HG02884 (cell line): ENCODE data around the gene DSTYK.
"Not testable (repeated sequence)": the region's sequence is repeated elsewhere in the genome, so short reads cannot be mapped to it uniquely, and the experiment has no call there.

Experiments used
- ATAC-seq: cut with Tn5 transposase; IDR thresholded peaks from one replicate; pipeline ENCODE4 v1.9.1; 2021; ENCODE audit warnings: mild to moderate bottlenecking, moderate library complexity; ENCODE audit not compliant: unreplicated experiment

Gene DSTYK

GRCh38 chr1:205179842-205180241 lies 31.7 kb downstream of the DSTYK start:
- ATAC-seq, result no peak

- no peak for ATAC-seq
These were observed 38.7 kb downstream of the DSTYK start for GRCh38 chr1:205172729-205173366.

- no peak for ATAC-seq
These were observed 40.1 kb downstream of the DSTYK start for GRCh38 chr1:205171369-205171768.

DNA sequence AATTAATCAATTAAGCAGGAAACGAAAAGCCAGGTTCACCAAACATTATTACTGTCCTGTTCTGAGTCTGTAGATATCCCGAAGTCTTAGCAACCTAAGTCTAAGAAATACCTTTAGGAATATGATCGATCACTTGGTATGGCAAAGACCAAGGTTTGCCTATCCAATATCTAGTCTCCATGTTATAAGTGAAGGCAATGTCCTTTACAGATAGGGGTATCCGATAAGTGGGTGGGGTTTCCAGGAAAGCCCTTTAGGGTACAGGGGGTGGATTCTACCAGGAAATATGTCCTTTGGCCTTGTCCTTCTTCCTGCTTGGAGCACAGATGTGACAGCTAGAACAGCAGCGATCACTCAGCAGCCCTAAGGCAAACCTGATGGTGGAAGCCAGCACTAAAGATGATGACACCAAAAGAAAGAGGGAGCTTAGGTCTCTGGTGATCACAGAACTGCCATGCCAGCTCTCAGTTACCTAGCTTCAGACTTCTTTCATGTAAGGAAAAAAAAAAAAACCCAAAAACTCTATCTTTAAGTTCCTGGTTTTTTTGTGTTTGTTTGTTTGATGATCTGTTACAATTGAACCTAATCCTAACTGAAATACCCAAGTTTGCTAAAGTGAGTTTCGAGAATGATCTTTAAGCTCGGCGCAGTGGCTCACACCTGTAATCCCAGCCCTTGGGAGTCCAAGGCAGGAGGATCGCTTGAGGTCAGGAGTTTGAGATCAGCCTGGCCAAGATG lies 40.8 kb downstream of the DSTYK start:
- no peak for ATAC-seq

GRCh38 chr1:205169248-205169647 lies 42.3 kb downstream of the DSTYK start:
- no peak for ATAC-seq

GRCh38 chr1:205168291-205168690 lies 43.2 kb downstream of the DSTYK start:
- no peak for ATAC-seq

DNA sequence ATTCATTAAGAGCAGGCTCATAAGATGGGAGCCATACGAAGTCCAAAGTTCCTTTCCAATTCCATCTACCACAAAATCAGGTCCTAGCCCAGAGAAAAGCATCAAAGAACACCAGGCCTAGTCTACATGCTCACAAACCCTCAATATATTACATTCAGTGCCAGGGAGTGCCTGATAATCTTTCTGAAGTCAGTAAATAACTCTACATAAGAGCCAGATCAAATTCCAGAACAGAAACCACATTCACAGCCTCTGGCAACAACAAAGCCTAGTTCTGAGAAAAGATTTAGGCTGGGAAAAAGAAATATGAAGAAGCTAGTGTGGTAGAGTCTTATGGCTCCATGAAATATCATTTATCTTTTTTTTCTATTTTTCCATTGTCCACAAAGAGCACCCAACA lies 49.2 kb downstream of the DSTYK start:
- no peak for ATAC-seq

DNA sequence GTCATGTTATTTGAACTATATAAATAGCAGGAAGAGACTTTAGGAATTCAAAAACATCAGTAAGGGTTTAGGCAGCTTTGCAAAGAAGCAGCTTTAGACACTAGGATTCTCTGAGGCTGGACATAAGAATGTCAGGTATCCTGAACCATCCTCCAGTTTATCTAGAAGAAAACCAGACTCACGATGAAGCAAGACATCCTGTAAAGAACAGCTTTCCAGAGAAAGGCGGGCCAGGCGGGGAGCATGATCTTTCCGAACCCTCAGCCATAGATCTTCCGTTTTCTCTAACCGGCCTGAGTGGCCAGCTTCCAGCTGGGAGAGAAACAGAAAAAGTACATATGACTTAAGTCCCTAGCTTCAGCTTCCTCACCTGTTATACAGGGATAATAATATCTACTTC lies 50.4 kb downstream of the DSTYK start:
- ATAC-seq, result no peak

DNA sequence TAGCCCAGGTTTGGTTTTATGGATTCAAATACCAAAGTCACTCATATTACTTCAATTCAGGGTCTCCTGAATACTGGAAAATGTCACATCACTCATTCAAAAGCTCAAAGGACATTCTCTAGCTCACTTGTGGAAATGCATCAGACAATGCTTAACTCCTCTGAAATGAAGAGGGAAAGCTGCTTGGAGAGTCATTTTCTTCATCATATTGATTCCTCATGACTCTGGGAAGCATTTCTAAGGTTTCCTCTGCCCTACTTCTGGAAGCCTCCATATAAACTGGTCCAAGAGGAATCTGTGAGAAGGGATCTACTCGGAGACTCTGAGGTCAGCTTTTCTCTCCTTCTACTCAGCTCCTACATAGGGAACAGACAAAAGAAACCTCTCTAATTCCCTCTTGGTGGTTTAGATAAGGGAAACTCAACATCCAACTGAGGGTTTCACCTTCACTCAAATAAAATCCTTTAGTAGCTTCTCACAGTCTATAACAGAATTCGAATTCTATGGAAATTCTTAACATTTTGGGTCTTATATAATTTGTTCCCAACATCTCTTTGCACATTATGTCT lies 53.4 kb downstream of the DSTYK start:
- ATAC-seq, result no peak

GRCh38 chr1:205155665-205156377 lies 55.7 kb downstream of the DSTYK start:
- ATAC-seq, result not testable (repeated sequence)

DNA sequence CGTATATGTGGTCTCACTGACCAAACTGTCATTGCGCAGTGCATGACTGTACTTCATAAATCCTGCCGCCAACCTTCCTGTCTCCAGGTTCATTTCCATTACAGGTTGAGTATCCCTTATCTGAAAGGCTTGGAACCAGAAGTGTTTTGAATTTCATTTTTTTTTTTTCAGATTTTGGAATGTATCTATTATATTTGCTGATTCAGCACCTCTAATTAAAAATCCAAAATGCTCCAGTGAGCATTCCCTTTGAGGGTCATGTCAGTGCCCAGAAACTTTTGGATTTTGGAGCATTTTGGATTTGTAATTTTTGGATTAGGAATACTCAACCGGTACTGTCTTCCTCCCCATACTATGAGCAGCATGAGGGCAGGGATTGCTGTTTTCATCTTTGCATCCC lies 59.0 kb downstream of the DSTYK start:
- ATAC-seq, result no peak

DNA sequence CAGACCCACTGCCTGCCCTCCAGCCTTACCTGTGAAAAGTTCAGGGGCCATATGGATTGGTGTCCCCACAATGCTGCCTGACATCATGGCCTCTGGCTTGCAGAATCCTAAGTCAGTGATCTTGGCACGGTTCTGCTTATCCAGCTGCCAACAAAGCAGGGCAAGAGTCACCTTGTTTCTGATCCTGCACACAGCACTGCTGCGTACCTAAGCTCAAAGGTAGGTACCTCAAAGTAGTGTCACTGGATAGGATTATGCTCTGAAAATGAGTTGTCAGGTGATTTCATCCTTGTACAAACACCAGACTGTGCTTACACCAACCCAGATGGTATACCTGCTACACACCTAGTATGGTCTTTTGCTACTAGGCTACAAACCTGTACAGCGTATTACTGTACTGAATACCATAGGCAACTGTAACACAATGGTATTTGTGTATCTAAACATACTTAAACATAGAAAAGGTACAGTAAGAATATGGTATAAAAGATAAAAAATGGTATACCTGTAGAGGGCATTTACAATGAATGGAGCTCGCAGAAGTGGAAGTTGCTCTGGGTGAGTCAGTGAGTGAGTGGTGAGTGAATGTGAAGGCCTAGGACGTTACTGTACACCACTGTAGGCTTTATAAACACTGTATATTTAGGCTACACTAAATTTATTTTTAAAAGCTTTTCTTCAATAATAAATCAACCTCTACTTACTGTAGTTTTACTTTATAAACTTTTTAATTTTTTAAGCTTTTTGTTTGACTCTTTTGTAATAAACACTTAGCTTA lies 60.7 kb downstream of the DSTYK start:
- ATAC-seq, result no peak

DNA sequence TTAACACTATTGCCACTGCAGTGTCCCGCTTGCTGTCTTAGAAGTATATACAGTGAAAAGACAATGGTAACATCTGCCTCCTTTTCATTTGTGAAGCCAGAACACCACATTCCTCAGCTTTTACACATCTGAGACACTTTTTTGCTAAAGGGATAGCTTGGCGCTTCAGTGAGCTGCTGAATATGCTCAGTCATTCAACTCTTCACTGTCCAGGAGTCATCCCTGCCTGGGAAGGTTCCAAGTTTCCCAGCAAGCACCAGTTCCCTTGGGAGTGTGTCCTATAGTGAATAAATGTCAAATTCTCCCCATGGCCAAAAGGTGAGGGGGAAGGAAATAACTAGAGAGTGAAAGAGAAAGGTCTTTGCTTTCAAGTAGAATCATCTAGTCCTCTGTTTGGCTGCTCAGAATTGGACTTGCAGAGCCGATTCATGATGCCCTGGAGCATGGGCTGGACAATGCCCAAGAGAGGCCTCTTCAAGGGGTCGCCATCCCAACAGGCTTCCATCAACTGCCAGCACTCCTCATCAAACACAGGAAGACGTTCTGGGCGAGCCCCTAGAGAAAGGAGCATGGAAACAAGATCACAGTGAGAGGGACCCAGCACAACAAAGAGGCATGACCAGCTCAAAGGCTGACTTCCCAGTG lies 64.2 kb downstream of the DSTYK start:
- no peak for ATAC-seq

GRCh38 chr1:205144751-205145150 lies 66.8 kb downstream of the DSTYK start:
- no peak for ATAC-seq

DNA sequence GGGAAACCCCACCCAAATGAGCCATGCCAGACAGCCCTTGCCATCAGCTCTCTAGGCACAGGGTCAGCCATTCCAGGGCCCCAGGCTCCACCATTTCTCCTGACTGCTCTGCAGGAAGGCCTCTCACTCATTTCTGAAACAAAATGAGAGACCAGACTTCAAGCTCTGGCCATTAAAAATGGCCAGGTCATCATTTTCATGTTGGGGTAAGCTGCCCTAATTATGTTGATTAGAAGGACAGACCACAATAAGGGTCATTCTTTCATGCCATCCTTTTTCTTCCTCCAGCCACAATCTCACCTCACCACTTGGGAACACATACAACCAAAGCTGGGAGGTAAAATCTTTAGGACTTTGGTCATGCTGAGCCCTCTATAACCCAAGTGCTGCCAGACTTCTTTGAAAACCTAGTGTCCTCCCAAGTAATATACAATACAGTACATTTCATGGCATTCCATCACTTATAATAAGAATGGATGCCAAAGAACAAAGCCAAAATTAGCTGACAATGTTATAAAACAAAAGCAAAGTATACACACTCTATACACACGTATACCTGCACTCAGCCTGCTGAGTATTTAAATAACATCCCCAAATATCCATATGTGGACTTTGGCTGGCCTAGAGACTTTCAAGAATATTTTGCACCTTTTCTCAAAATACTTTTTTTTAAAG lies 67.3 kb downstream of the DSTYK start:
- ATAC-seq, result no peak

DNA sequence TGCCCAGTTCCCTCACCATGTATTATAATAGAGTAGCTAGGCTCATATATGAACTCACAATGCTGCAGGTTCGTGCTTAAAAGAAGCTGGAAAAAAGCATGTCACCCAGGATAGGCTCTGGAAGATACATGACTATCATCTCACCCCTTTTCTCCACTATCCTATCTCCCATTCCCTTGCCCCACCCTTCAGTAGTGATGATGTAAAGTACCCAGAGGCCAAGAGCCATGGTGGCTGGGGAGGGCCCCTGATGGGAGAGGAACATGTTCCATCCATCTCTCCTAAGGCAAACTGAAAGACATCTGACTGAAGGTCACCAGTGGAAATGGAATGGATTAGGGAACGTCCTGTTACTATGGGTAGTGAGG lies 69.4 kb downstream of the DSTYK start:
- ATAC-seq, result no peak

GRCh38 chr1:205141236-205142101 lies 70.0 kb downstream of the DSTYK start:
- ATAC-seq, result no peak

DNA sequence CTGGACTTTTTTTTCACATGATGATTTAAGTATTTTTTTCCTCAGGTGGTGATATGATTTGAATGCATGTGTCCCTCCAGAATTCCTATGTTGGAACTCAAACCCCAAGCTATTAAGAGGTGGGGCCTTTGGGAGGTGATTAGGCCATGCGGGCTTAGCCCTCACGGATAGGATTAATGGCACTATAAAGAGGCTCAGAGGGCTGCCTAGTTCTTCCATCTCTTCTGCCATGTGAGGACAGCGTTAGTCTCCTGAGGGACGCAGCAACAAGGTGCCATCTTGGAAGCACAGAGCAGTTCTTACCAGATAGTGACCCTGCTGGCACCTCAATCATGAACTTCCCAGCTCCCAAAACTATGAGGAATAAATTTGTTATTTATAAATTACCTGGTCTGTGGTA lies 71.4 kb downstream of the DSTYK start:
- no peak for ATAC-seq

GRCh38 chr1:205137901-205138300 lies 73.6 kb downstream of the DSTYK start:
- ATAC-seq, result no peak
